Measurements from ENCODE around the gene PTCH2.

Gene PTCH2, protein sequence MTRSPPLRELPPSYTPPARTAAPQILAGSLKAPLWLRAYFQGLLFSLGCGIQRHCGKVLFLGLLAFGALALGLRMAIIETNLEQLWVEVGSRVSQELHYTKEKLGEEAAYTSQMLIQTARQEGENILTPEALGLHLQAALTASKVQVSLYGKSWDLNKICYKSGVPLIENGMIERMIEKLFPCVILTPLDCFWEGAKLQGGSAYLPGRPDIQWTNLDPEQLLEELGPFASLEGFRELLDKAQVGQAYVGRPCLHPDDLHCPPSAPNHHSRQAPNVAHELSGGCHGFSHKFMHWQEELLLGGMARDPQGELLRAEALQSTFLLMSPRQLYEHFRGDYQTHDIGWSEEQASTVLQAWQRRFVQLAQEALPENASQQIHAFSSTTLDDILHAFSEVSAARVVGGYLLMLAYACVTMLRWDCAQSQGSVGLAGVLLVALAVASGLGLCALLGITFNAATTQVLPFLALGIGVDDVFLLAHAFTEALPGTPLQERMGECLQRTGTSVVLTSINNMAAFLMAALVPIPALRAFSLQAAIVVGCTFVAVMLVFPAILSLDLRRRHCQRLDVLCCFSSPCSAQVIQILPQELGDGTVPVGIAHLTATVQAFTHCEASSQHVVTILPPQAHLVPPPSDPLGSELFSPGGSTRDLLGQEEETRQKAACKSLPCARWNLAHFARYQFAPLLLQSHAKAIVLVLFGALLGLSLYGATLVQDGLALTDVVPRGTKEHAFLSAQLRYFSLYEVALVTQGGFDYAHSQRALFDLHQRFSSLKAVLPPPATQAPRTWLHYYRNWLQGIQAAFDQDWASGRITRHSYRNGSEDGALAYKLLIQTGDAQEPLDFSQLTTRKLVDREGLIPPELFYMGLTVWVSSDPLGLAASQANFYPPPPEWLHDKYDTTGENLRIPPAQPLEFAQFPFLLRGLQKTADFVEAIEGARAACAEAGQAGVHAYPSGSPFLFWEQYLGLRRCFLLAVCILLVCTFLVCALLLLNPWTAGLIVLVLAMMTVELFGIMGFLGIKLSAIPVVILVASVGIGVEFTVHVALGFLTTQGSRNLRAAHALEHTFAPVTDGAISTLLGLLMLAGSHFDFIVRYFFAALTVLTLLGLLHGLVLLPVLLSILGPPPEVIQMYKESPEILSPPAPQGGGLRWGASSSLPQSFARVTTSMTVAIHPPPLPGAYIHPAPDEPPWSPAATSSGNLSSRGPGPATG

DNA sequence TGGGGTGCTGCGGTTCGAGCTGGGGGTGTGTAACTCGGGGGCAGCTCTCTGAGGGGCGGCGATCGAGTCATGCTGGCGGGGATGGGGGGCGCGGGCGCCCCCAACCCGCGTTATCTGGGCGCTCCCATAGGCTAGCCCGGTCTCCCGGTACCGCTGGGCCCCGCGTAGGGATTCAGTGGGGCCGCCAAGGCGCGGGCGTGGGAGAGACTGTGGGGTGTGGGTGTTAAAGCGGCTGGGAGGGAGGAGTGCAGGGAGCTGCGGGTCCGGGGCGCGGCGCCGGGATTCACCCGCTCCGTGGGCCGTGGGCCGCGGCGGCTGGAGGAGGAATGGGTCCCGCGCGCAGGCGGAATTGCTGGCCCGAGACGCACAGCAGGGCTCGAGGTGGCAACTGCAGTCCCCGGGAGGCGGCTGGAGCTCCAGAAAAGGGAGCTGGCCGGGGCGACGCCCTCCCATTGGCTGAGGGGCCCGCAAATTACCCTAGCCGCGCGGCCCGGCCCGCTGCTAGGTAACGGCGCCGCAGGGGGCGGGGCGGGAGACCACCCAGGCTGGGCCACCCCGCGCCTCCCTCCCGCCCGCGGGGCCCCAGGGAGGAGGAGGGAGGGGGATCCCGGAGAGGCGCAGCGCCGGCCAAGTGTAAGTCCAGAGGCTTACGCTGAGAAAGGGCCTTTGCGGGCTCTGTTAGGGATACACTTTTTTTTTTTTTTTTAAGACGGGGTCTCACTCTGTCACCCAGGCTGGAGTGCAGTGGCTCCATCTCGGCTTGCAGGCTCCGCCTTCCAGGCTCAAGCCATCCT is at the start of gene PTCH2:
Gene PTCH2 (minus strand): TSS at position 392 of the 794 bp plus-strand sequence. CDS start 321 bp downstream, at position 71.
- DNase-seq: no peak

GRCh38 chr1:44890007-44890406 is 47.0 kb upstream of the PTCH2 start:
- no peak for DNase-seq

DNA sequence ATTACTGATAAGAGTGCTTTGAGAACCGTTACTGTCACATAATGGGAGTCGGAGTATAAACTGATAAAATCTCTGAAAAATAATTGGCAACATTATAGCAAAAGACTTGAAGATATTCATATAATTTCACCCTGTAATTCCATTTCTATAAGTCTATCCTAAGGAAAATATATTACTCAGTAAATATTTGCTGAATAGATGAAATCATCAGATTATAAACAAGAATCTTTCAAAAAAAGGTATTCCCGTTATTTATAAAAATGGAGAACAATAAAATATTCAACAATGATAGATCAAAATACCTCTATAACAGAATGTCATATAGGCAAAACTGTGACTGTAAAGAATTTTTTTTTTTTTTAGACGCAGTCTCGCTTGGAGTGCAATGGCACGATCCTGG is 42.4 kb upstream of the PTCH2 start:
- DNase-seq: no peak

DNA sequence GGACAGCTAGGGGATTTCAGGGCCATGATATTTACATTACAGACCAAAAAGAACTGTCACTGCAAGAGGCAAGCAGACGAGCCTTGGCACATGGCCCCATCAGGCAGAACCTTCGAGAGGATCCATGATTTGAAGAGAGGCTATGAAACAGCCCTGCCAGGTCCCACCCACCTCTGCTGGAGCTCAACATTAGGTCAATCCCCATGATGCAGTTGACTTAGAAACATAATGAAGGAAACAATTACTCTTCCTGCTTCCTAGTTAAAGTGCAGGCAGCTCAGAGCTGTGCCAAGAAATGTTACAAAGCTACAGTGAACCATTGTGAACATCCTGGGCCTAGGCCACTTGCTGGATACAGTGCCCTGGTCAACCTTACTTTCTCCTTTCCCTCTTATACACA is 41.7 kb upstream of the PTCH2 start:
- no peak for DNase-seq

DNA sequence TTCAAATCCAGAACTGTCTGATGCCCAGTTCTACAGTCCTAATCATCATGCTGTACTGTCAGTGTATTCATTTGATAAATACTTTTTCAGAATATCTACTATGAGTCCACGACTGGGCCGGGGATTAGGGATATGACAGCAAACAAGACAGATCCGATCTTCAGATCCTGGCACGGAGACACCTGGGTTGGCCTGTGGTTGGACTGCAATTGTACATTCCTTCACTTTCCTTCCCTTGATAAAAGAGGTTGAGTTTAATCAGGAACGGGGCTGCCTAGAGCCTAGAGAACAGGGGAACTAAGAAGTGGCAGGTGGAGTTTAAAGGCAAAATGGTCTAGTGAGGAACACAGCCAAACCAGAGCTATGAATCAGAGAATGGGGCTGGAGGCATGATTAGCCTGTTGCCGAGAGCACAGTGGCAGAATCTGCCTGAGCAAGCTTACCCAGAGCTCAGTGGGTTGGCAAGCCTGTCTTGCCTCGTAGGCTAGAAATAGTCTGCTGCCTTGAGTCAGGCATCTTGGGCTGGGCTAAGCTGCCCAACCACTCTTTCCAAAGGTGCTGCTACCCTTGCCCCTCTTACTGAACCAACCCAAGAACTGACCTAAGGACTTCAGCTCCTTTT is 38.1 kb upstream of the PTCH2 start:
- DNase-seq: no peak

DNA sequence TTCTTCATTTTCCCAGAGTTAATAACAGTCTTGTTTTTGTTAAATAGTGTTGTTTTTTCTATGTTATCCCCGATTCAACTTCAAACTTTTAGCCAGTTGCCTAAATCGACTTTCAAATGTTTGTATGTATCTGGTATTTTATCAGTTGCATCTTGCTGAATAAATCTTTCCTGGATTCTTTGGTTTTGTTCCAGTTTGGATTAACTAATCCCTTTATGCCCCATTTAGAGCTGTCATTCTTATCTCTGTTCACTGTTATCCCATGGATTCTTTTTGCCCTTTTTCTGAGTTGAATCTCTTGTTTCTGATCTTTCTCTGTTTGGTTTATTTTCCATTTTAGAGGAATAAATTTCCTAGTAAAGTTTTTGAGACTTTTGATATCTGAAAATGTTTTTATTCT is 31.1 kb upstream of the PTCH2 start:
- no peak for DNase-seq

DNA sequence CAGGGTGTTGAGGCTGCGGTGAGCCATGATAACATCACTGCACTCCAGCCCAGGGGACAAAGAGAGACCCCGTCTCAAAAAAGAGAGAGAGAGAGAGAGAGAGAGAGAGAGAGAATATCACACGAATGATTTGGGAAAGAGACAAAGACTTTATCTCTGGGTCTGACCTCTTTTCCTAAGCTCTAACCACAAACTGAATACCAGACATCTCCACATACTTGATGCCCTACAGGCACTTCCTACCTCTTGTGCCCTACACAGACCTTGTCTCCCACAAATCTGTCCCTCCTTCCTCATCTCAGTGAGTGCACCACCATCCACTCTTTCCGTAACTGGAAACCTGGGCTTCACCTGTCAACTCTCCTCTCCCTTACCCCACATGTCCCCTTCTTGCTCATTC is 27.0 kb upstream of the PTCH2 start:
- no peak for DNase-seq

DNA sequence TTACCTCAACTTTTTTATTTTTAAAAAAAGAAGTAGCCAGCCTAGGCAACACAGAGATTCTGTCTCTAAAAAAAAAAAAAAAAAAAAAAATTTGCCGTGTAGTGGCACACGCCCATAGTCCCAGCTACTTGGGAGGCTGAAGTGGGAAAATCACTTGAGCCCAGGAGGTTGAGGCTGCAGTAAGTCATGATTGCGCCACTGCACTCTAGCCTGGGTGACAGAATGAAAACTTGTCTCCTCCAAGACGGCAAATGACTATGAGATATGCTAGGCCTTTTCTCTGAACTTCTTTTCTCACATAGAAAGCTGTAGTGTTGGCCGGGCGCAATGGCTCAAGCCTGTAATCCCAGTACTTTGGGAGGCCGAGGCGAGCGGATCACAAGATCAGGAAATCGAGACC is 24.7 kb upstream of the PTCH2 start:
- no peak for DNase-seq

- DNase-seq: no peak
These were observed 19.9 kb upstream of the PTCH2 start for GRCh38 chr1:44862829-44863401.

GRCh38 chr1:44860891-44861425 is 17.9 kb upstream of the PTCH2 start:
- no peak for DNase-seq

GRCh38 chr1:44860331-44860730 is 17.3 kb upstream of the PTCH2 start:
- DNase-seq: no peak

DNA sequence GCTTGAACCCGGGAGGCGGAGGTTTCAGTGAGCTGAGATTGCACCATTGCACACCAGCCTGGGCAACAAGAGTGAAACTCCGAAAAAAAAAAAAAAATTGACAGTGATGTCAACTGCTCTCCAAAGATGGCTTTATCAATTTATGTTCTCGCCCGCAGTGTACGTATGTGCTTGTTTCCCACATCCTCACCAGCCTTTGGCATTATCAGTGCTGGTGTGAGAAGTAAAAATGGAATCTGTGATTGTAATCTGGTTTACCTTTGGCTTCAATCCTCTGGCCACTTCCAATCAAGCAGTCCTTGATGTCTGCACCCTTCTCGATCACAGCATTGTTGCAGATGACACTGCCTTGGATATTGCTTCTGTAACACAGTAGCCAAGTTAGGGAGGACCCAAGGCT is 14.4 kb upstream of the PTCH2 start:
- no peak for DNase-seq

- no peak for DNase-seq
These were observed 12.7 kb upstream of the PTCH2 start for GRCh38 chr1:44855742-44856141.

DNA sequence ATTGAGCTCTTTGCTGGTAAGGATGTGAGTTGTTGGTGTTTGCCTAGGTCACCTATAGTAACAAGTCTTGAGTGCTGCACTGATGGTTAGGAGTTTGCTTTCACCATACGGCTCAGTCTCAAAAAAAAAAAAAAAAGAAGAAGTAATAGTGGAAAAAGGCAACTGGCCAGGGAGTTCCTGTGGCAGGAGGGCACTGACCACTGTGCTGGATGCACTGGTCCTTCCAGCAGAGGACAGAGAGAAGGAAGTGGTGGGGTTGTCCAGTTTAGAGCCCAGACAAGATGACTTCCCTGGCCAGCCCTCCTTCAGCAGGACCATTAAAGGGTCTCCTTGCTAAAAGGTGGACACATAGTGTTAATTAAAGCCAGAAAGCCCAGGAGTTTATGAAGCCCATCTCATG is 11.9 kb upstream of the PTCH2 start:
- DNase-seq: no peak

DNA sequence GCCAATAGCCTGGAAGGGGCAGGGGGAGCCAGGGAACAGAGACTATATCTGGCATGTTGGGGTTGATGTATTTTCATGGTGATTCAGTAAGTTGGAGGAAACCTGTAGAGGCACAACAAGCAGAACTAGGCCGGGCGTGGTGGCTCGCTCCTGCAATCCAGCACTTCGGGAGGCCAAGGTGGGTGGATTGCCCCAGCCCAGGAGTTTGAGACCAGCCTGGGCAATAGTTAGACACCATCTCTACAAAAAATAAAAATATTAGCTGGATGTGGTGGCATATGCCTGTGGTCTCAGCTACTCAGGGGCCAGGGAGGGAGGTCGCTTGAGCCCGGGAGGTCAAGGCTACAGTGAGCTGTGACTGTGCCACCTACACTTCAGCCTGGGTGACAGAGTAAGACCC is 10.1 kb upstream of the PTCH2 start:
- no peak for DNase-seq

DNA sequence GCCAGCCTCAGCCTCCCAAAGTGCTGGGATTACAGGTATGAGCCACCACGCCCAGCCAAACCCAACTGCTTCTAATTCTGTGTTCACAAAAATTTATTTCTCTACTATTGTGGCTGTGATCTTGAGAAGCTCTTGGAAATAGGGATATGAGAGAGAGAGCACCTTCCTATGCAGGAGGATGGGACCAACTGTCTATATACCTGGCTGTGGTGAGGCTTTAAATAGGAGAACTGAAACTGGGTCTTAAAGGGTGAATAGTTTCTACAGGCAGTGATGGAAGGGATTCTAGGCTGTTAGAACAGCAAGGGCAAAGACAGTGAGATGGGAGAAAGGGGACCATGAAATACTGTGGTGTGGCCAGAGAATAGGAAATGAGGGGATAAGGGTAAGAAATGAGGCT is 8.3 kb upstream of the PTCH2 start:
- DNase-seq: no peak

GRCh38 chr1:44849575-44850132 is 6.6 kb upstream of the PTCH2 start:
- DNase-seq: no peak

DNA sequence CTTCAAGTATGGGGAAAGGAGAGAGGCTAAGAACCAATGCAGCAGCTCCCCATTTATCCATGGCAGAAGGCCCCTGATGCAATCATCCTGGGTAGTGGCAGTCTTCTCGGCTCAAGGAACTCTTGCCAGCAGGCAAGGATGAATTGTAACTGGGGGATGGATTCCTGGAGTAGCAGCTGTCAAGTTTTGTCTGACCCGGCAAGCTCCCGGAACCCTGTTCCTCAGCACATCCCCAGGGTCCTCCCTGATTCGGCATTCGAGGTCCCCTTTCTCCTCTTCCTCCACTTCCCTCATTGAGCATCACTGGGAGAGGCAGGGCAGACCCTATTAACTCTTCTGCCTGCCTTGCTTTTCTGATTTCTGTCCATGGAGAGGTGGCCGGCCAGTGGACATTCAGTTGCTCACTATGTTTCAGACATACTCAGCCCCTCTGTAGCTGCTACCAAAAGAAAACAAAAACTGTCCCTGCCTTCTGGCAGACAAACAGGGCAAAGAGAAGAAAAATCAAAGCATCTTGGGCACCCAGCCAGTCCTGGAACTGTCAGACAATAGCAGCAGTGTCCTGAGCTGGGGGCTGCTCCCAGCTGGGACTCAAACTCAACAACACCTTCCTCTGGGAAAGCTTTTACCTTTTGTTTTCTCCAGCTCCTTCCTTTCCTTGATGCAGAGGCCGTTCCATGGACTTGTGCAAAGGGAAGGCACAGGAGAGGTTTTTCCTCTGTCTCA is 5.6 kb upstream of the PTCH2 start:
- no peak for DNase-seq

- no peak for DNase-seq
These were observed 4.8 kb upstream of the PTCH2 start for GRCh38 chr1:44847845-44848244.

DNA sequence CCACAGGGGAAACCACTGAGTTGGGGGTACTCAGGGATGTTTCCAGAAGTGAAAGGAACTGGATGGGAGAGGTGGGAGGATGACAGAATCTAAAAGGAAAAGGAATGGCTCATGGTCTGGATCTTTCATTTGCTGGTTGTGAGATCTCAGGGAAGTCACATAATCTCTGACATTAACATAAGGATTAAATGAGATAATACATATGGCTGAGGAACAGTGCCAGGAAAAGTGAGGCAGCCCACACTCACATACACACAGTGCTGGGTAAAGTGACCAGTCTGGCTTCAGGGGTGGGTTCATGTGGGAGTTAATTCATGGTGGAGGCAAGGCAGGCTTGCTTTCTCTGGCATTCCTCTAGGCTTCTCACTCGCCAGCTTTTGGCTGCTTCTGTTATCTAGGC is 3.9 kb upstream of the PTCH2 start:
- no peak for DNase-seq

DNA sequence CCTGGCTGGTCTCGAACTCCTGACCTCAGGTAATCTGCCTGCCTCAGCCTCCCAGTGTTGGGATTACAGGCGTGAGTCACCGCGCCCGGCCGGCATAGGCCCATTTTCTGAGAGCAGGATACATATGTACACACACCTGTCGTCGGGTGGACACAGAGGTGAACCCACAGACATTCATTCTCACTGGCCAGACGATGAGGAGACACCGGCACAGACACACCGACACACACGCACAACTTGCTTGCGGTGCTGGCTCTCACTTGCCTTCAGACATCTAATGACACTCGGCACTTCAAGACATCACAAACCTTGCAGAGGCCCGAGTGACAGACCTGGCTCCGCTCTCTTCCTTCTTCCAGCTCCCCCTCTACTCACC is 579 bp downstream of the PTCH2 start:
- DNase-seq: no peak
